NCI-H524 treated with DMSO at 0.1 percent for 48 hours (cell line): ENCODE data around the gene KATNBL1.
A peak's percentile ranks its signal among the peaks of the same experiment; 100 is the strongest.

Source experiments
- DNase-seq: peaks from one replicate; lab custom pipeline; 2025; lab: John Stamatoyannopoulos, UW

KATNBL1 gene

GRCh38 chr15:34209421-34210282, at the start of gene KATNBL1:
Gene KATNBL1 (minus strand): TSS chr15:34210096. CDS start chr15:34163676, 46,420 bp downstream.
- peak; percentile 61 for DNase-seq

- no peak for DNase-seq
Measured at GRCh38 chr15:34259566-34259965, 49.7 kb upstream of the KATNBL1 start.

- peak; percentile 79 for DNase-seq
Measured at GRCh38 chr15:34258151-34258550, 48.3 kb upstream of the KATNBL1 start.

GRCh38 chr15:34252545-34252944, 42.6 kb upstream of the KATNBL1 start:
- DNase-seq: no peak

- DNase-seq: no peak
Measured at GRCh38 chr15:34248190-34248589, 38.3 kb upstream of the KATNBL1 start.

DNA sequence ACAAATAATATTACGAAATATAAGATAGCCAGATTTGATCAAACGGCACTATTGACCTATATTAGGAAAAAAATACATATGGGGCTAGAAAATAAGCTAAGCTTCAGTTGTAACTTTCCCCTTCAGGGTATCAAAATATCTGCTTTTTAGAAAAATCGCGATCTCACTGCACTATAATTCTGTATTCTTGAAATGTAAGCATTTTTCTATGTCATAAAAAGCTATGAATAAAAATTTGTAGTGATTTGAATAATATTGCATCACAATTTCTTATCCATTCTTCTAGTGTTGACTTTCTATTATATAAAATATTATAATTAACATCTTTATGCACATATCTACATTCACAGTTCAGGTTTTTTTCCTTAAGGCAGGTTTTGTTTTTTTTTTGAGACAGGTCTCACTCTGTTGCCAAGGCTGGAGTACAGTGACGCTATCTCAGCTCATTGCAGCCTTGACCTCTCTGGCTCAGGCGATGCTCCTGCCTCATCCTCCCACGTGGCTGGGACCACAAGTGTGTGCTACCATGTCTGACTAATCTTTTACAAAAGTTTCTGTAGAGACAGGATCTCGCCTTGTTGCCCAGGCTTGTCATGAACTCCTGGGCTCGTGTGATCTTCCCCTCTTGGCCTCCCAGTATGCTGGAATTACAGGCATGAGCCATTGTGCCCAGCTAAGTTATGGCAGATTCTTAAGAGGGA, 36.5 kb upstream of the KATNBL1 start:
- no peak for DNase-seq

- no peak for DNase-seq
Measured at GRCh38 chr15:34243226-34243625, 33.3 kb upstream of the KATNBL1 start.

- no peak for DNase-seq
Measured at GRCh38 chr15:34242331-34242710, 32.4 kb upstream of the KATNBL1 start.

- no peak for DNase-seq
Measured at GRCh38 chr15:34241376-34242330, 31.8 kb upstream of the KATNBL1 start.

- DNase-seq: no peak
Measured at GRCh38 chr15:34240537-34240936, 30.6 kb upstream of the KATNBL1 start.

GRCh38 chr15:34239151-34239808, 29.4 kb upstream of the KATNBL1 start:
- DNase-seq: no peak

- no peak for DNase-seq
Measured at GRCh38 chr15:34233614-34234013, 23.7 kb upstream of the KATNBL1 start.

DNA sequence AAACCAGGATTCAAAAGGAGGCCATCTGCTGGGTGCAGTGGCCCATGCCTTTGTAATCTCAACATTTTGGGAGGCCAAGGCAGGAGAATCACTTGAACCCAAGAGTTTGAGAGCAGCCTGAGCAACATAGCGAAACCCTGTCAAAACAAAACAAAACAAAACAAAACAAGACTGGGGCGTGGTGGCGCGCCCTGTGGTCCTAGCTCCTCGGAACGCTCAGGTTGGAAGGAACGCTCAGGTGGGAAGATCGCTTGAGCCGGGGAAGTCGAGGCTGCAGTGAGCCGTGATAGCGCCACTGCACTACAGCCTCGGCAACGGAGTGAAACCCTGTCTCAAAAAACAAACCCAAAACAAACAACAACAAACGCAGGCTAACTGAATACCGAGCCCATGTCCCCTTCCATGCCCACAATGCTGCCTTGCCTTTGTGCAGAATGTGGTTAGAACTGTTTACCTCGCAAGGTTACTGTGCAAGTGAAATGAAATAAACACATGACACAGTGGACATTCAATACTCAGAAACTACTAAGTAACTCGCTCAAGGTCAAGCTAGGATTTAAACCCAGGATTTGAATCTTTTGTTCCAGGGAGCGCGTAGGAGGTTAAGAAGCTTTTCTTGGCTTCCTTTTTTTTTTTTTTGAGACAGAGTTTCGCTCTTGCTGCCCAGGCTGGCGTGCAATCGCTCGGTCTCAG, 14.2 kb upstream of the KATNBL1 start:
- DNase-seq: no peak

DNA sequence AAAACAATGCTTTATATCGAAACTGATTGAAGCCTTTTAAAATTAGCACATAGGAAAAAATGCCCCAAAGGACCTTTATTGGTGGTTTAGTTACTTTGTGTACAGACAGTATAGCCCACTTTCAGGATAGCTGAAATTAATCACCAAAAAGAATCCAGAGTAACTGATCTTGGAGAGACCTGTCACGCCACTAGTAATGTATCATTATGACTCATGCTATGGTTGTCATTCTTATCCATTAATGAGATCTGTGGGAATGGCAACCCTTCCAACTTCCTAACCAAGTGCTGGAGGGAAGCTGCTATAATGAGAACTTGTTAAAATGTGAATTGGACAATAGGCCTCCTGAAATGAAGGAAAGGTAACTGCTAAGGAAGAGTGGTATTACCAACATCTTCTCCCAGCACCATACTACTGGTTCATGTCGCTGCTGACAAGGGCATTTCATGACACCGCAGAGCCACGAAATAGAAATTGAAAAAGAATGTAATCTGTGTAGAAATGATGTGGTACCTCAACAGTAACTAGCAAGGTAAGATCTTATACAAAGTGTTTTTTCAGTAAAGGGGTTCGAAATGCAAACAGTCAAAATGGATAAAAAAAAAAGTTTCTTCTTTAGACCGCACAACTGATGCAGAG, 7.8 kb upstream of the KATNBL1 start:
- no peak for DNase-seq

GRCh38 chr15:34216527-34217270, 6.8 kb upstream of the KATNBL1 start:
- no peak for DNase-seq

DNA sequence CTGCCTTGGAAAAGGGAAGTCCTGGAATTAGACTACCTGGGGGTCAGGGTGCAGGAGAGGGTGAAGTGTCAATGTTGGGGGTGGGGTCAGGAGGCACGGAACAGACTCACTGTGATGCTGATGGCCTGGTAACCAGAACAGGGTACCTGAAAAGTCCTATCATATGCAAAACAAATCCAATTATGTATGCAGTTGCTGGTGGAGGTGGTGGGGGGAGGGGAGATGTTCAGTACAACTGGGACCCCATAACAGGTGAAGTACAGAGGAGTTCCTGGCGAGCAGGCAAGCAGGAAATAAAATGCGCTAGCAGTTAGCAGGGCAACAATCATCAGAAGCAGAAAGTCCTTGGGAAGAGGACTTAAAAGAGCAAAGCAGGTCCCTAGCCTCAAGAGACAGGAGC, 4.2 kb upstream of the KATNBL1 start:
- no peak for DNase-seq

DNA sequence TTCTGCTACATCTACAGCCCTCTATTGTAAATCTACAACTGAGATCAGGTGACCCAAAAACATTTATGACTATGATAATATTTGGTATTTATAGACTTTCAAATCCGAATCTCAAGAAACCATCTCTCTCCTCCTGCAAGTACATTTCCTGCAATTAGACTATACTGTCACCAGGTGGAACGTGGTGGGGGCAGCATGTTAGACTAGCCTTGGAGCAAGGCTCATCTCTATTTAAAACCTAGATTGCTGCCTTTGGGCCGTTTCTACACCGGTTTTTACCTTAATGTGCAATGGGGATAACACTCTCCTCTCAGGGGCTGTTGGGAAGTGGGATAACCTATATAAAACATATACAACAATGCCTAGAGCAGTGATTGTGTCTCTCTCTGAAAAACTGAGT, 3.8 kb upstream of the KATNBL1 start:
- no peak for DNase-seq

GRCh38 chr15:34206011-34206410, 3.9 kb downstream of the KATNBL1 start:
- DNase-seq: no peak

- DNase-seq: no peak
Measured at GRCh38 chr15:34203936-34204335, 6.0 kb downstream of the KATNBL1 start.

DNA sequence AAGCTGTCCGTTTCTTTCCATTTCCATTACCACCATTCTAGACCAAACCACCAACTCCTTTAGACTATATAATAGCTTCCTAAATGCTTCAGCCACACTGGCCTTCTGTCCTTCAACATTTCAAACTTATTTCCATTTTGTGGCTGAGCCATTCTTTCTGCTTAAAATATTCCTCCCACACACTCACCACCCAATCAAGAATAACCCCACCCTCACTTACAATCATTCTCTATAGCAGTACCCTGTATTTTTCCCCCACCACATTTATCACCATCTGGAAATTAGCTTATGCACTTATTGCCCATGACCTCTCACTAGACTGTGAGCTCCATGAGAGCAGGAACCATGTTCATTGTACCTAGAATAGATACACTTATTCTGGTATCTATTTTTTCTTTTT, 6.6 kb downstream of the KATNBL1 start:
- DNase-seq: no peak
